Fibroblast of the conjunctiva (primary cell): ENCODE data around the gene NECAB2.

Source experiments
- DNase-seq: peaks from one replicate; pipeline ENCODE4 v3.0.0-alpha.2; 2010; ENCODE audit warnings: low read depth

NECAB2 gene

DNA sequence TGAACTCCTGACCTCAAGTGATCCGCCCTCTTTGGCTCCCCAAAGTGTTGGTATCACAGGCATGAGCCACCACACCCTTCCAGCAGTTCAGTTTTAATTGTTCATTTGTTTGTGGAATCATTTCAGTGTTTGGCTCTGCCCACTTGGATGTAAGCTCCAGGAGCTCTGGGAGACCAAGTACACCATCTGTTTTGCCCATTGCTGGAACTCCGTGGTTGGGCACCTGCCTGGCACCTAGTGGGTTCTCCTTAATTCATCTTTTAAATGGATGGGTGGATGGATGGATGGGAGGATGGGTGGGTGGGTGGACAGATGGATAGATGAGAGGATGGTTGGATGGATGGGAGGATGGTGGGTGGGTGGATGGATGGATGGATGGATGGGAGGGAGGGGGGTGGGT, 953 bp upstream of the NECAB2 start:
- DNase-seq = no peak

- DNase-seq = no peak
Measured at GRCh38 chr16:83968306-83968851, 335 bp downstream of the NECAB2 start.

DNA sequence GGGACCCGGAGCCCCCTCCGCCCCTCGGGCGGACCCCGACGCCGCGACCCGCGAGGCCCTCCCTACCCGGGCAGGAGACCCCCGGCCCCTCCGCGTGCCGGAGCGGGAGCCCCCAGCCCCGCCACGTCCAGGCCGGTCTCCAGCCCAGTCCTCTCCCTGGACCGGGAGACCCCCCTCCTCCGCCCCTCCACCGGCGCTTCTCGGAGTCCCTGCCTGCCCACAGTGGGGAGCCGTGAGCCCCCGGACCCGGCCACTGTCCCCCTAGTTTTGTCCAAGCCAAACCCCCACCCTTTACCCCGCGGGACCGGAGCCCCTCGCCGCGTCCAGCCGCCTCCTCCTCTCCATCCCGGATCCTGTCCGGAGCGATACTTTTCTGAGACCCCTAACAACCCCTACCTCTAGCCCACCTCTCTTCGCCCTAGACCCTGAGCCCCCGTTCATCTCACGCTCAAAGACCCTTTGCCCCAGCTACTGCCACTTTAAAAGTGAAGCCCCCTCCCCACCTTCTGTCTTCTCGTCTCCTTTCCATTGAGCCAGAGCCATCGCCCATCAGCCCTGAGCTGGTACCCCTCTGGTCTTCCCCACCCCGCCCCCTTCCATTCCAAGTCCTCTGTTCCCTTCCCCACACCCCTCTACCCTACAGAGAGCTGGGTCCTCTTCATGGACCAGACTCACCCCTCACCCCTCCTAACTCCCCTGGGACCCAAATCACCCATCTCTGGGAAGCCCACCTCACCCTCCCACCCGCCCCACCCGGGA, 1.0 kb downstream of the NECAB2 start:
- DNase-seq = no peak

DNA sequence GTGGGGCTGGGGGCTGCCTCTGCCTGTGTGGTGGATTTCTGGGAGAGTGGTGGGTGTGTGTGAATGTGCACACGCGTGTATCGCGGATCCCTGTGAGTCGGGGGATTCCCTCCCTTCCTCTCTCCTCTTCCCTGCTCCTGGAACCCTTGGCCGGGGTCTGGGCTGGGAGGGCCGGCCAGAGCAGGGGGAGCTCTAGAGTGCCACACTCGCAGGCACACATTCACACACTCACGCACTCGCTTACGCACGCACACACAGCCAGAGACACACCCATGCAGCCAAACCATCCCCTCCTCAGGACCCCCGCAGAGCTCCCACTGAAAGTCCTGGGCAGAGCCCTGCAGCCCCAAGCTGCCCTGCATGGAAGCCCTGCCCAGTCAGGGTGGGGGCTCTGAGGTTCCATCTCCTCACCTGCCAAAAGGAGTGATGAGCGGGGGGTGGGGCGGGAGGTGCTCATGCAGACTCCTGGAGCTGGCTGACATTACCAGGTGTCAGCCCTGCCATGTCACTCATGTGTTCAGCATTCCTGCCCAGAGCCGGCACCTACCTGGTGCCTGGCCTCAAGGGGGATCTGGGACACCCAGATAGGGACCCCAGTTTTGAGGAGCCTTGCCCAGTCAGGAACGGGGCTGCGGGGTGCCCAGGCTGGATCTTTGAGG, 1.9 kb downstream of the NECAB2 start:
- DNase-seq = no peak

- DNase-seq = no peak
Measured at GRCh38 chr16:83970430-83970815, 2.4 kb downstream of the NECAB2 start.

DNA sequence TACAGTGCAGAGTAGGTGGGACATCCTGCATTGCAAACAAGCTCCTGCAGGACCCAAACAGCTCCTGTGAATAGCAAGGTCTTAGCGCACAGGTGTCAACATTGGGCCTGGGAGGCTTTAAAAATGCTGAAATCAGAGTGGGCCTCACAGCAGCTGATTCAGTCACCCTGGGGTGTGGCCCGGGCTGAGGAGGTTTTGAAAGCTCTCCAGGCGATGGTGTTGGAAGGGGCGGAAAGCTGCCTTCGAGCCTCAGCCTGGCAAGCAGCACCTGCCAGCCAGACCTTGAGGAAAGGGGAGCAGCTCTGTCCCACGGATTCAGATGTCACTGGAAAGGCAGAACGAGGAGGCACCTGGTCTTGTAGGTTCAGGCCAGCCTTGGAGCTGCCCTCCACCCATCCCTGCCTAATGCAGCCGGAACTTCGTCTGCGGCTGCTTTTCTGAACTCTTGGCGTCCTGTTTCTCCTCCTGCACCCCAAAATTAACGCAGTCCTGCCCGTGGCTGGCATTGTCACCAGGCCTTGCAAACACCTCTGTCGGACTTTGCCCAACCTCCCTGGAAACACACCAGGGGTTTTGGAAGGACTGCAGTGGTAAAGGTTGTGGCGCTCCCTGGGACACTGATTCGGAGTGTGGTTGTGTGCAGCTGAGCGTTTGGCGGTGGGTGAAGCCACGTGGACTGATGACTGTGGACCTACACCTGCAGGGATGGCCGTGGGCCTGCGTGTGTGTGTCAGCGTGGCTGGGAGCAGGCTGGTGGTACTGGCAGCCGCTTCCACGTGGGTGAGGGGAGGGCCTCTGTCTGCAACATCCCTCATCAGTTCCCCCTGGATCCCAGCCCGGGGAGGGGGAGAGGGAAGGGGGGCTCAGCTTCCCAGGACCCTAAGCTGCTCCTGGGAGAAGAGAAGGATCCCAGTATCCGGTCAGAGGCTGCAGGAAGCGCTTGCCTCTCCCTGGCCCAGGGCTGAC, 3.4 kb downstream of the NECAB2 start:
- no peak for DNase-seq

- DNase-seq = no peak
Measured at GRCh38 chr16:83972256-83973008, 4.4 kb downstream of the NECAB2 start.

DNA sequence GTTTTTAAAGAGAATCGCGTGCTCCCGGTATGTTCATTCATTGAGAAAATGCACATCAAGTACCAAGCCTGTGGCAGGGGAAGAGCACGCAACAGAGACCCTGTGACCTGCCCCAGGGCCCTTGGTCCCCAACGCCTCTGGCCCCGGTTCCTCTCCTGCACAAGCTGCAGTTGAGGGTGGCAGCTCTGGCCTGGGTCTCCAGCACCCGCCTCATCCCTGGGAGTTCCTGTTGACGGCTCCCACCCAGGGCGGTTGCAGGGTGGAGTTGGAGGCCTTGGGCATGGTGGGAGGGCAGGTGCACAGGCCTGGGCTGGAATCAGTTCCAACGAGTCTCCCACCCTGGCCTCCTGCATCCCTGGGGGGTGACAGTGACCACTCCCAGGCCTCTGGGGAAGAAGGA, 5.0 kb downstream of the NECAB2 start:
- DNase-seq = no peak

DNA sequence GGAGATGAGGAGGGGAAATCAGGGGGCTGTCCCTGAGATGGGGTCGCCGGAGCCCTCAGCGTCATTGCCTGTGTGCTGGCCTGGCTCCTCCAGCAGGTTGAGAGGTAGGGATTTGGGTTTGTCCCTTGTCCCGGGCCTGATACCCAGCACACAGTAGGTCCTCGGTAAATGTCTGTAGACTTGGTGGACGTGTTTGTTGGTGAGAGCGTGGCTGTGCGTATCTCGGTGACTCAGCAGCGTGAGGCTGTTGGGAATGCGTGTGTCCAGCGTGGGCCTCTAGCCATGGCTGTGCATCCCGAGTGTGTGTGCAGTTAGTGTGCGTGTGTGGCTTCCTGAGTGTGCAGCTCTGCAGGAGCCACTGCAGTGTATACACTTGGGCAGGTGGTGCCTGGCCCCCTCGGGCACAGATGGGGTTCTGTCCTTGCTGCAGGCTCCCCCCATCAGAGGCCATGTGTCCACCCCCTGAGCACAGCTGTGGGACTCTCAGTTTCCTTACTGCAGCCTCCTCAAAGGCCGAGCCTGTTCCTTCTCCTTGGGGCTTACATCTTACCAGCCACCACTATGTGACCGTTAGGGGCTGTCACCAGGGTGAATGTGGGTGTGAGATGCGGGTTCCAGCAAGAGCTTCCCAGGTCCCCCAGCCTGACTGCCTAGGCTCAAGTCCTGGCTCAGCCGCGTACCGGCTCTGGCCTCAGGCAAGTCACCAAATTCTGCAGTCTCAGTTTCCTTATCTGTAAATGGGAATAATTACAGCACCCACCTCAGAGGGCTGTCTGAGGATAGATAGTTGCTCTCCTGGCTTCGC, 5.7 kb downstream of the NECAB2 start:
- no peak for DNase-seq

GRCh38 chr16:83974475-83974874, 6.4 kb downstream of the NECAB2 start:
- DNase-seq = no peak

DNA sequence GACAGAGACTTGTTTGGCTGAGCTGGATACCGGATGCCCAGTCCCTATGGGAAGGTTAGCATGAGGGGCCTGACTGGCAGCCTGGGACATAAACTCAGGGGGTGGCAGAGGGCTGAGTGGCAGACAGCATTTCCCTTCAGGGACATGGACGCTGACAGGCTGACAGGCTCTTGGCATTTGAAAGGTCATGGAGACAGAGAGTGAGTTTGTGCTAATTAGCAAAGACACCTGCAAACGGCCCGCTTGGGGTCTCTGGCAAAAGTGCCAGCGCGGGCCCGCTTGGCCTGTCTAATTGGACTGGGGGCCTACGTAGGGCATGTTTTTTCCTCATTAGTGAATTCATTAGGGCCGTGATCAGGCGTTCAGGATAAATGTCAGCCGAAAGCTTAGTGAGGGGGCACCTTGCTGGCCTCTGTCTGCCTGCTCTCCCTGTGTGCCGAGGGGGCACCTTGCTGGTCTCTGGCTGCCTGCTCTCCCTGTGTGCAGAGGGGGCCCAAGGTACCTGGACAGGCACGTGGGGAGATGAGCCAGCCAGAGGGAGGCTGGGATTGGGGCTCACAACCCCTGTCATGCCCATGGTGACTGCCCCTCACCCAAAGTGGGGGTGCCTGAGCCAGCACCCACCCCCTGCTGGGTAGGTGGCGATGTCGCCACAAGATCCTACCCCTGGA, 7.7 kb downstream of the NECAB2 start:
- no peak for DNase-seq

DNA sequence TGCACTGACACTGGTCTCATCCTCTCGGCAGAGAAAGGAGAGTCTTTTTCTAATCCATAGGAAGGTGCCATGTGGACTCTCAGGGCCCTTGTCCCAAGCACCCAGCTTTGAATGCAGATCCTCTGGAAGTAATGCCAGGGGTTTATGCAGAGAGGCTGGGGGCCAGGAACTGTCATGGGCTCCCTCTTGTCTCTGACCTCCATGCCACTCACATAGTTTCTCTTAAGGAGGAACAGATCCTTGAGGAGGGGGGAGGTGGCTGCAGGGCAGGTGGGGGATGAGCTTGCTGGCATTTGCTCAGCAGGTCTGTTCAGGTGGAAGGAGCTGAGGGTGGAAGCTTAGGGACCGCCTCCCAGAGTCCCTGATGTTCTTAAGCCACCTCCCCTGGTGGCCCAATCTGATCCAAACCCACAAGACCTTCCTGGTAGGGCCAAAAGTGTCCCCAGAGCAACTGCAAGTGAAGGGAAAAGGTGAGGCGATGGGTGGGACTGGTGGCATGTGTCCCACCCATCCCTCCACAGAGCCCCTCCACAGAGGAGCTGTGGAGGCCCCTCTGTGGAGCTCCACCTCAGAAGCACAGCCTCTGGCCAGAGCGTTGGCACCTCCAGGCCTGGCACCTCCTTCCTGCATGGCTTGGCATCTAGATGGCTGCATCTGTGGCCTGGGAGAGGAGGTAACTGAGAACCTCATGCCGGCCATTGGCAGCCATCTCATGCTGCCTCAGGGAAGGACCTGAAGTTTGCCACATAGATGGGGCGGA, 9.2 kb downstream of the NECAB2 start:
- no peak for DNase-seq

DNA sequence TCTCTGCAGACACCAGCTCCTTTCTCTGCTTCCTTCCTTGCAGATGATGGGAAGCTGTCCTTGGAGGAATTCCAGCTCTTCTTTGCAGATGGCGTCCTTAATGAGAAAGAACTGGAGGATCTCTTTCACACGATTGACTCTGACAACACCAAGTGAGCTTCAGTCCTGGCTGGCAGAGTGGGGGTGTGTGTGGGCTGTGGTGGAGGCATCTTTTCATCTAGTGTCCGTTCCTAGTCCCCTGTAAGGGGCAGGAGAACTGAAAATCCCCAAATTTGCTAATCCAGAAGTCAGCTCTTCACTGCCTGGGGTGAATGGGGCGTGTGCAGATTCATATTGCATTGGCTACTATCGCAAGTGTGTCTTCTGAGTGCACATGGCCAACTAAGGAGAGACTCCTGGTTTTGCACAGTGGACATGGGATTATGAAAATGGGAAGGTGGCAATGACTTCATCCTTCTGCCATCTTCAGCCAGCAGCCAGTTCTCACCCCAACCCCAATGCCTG, 10.4 kb downstream of the NECAB2 start:
- DNase-seq = no peak

GRCh38 chr16:83979441-83979840, 11.4 kb downstream of the NECAB2 start:
- DNase-seq = no peak

DNA sequence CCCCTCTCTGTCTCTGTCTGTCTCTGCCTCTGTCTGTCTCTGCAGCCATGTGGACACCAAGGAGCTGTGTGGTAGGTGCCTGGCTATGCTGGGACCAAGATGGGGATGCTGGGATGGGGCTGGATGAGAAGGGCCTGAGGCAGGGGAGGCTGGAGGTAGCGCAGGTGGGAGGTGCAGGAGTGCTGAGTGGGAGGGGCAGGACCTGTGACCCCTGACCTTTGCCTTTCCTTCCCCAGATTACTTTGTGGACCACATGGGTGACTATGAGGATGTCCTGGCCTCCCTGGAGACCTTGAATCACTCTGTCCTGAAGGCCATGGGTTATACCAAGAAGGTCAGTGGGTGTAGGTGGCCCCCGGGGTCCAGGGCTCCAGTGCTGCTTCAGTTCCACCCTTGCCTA, 12.8 kb downstream of the NECAB2 start:
- DNase-seq = no peak

DNA sequence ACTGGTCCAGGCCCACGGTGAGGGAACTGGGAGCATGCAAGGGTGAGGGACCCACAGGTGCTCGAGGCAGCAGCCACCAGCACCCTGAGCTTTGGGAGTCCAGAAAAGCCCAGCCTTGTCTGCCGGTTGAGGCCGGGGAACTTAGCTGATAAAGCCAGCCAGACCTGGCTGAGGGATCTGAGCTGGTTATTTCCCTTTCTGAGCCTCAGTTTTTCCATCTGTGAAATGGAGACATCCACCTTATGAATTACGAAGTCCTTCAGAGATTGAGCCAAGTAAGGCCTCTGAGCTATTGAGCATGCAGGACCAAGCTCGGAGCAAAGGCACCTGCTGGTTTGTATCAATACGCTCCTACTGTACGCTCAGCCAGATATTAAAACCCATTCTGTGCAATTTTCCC, 13.8 kb downstream of the NECAB2 start:
- DNase-seq = no peak

GRCh38 chr16:83983491-83983890, 15.4 kb downstream of the NECAB2 start:
- no peak for DNase-seq

DNA sequence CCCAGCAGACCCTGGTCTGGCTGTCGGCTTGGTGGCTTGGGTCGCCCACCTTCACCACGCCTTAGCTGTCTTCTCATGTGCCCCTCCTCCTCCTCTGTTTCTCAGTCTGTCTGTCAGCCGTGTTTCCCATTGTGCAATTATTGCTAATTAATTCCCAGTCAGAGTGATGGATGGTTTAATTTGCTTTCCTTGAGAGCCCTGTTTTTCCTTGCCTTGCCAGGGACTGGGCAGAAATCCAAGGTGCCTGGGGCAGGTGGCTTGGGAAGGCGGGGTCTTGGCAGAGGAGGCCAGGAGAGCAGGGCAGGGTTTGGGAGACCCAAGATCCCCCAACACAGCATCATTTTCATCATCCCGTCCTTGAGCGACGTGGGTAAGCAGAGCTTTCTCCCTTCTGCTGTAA, 21.3 kb downstream of the NECAB2 start:
- DNase-seq = no peak

DNA sequence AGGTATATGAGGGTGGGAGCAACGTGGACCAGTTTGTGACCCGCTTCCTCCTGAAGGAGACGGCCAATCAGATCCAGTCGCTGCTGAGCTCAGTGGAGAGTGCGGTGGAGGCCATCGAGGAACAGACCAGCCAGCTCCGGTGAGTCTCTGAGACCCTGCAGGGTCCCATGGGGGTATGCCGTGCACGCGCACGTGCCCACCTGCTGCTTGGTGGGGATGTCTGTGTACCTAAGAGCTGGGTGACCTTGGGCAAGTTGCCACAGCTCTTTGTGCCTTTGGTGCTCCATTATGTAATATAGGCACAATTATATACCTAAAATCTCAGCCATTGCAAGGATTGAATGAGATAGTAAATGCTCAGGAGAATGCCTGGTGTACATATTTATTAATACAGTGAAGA, 22.4 kb downstream of the NECAB2 start:
- no peak for DNase-seq
